Peyer's patch (tissue), 4 donors: ENCODE results near the gene FAM131C. TPM values are rescaled to one million over a fixed set of nuclear protein-coding genes. Genes with fewer than 3 reads are reported as not detected.
"Not testable (repeated sequence)": the region's sequence is repeated elsewhere in the genome, so short reads cannot be mapped to it uniquely, and the experiment has no call there.

Experiments used
- DNase-seq, 3 donors: peaks; one replicate each; pipeline ENCODE4 v3.0.0-alpha.2; 2017 to 2019
- H3K27ac ChIP-seq, 4 donors: fragments of 200-600 bp; sonication (generic); one replicate each; pipeline ENCODE4 v1.5.1; 2016 to 2019
- H3K27me3 ChIP-seq, 2 donors: fragments of 200-600 bp; sonication (generic); one replicate each; pipeline ENCODE4 v1.5.1; 2019
- H3K36me3 ChIP-seq, 3 donors: fragments of 200-600 bp; sonication (generic); one replicate each; pipeline ENCODE4 v1.5.1; 2016 to 2019
- H3K4me1 ChIP-seq, 4 donors: fragments of 200-600 bp; sonication (generic); one replicate each; pipeline ENCODE4 v1.5.1; 2016 to 2019
- H3K4me3 ChIP-seq, 4 donors: fragments of 200-600 bp; sonication (generic); 1 replicate in 3 of 4; 2 replicates in 1 of 4; pipeline ENCODE4 v1.5.1; 2016 to 2019; ENCODE audit warnings: mild to moderate bottlenecking in 1 of 4
- H3K9me3 ChIP-seq, 4 donors: fragments of 200-600 bp; sonication (generic); one replicate each; pipeline ENCODE4 v1.5.1; 2016 to 2019; ENCODE audit warnings: mild to moderate bottlenecking in 1 of 4
- POLR2A ChIP-seq, 2 donors: fragments of 450-650 bp; IDR thresholded peaks; one replicate each; pipeline ENCODE4 v1.5.1; 2017; ENCODE audit warnings: antibody characterized with exemption in 2 of 2, mild to moderate bottlenecking in 2 of 2, moderate library complexity in 2 of 2
- total RNA-seq, 4 donors: library from RNA; depleted of rRNA; stranded (reverse); fragments of >200 nt; gene quantifications; one replicate each; pipeline ENCODE4 v1.1.0, GENCODE V29; 2016
- TF ChIP-seq, protein P1 (sequence below), 6 experiments: fragments of 450-650 bp in 4 of 6; fragments of 200-600 bp in 2 of 6; sonication (generic) in 1 of 6; IDR thresholded peaks; one replicate each; pipeline ENCODE4 v1.5.1; 2017 to 2019; ENCODE audit warnings: antibody characterized with exemption in 6 of 6, mild to moderate bottlenecking in 3 of 6, moderate library complexity in 1 of 6

Gene FAM131C
- total RNA-seq, 4 donors from 2014 or later, result 0.80 to 3.5 (median 2.3) TPM; not detected in 1

DNA sequence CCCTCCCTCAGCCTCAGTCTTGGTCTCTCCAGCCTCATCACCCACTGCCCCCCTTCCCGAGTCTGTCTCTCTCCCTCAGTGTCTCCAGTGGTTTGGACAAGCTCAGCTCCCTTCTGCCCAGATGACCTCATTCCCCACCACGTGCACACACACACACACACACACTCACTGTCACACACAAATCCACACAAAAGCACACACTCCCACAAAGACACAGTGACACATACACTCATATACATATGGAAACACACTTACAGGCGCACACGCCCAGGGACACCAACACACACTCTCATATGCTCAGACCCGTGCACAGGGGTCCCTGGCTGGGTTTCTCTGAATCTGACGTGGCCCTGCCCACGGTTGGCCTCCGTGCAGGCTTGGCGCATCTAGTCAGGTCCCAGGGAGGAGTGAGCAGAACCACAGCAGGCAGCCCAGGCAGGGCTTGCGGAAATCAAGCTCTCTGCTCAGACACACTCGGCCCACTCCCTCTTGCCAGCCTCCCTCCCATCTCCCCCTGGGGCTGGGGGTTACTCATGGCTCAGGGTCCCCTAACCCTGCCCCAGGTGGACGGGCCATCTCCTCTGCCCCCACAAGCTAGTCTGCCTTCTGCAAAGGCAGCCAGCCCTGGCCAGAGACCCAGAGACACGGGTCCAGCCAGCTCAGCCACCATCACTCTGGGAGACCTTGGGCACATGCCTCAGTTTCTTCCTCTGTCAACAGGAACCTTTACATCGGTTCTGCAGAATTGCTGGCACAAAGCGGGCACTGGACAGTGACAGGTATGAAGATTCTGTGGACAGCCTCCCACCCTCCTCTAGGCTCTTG is 38.5 kb upstream of the FAM131C start:
- H3K9me3 ChIP-seq, result peaks cover 0 to 11% (median 2%) of the 10 kb centered on the region in 4 donors
- no peak overlapping the region for H3K4me3 ChIP-seq
- H3K36me3 ChIP-seq, result no peaks in the 10 kb centered on the region
- TF ChIP-seq, protein P1, sequence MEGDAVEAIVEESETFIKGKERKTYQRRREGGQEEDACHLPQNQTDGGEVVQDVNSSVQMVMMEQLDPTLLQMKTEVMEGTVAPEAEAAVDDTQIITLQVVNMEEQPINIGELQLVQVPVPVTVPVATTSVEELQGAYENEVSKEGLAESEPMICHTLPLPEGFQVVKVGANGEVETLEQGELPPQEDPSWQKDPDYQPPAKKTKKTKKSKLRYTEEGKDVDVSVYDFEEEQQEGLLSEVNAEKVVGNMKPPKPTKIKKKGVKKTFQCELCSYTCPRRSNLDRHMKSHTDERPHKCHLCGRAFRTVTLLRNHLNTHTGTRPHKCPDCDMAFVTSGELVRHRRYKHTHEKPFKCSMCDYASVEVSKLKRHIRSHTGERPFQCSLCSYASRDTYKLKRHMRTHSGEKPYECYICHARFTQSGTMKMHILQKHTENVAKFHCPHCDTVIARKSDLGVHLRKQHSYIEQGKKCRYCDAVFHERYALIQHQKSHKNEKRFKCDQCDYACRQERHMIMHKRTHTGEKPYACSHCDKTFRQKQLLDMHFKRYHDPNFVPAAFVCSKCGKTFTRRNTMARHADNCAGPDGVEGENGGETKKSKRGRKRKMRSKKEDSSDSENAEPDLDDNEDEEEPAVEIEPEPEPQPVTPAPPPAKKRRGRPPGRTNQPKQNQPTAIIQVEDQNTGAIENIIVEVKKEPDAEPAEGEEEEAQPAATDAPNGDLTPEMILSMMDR (IDR thresholded peaks at IDR 0.05), result no peak
- TF ChIP-seq POLR2A (IDR thresholded peaks at IDR 0.05), result no peak
- DNase-seq, result peak in 1 of 3 donors; percentile 43
- H3K27me3 ChIP-seq, result no peaks in the 10 kb centered on the region
- no peak overlapping the region for H3K27ac ChIP-seq
- no peaks in the 10 kb centered on the region for H3K4me1 ChIP-seq

- no peaks in the 10 kb centered on the region for H3K27me3 ChIP-seq
- H3K4me3 ChIP-seq, result no peak overlapping the region
- peaks cover 0 to 11% (median 2%) of the 10 kb centered on the region in 4 donors for H3K9me3 ChIP-seq
- TF ChIP-seq, protein P1 (IDR thresholded peaks at IDR 0.05), result no peak
- TF ChIP-seq POLR2A (IDR thresholded peaks at IDR 0.05), result no peak
- peak in 1 of 3 donors; percentile 13 for DNase-seq
- no peak overlapping the region for H3K27ac ChIP-seq
- H3K36me3 ChIP-seq, result no peaks in the 10 kb centered on the region
- H3K4me1 ChIP-seq, result no peaks in the 10 kb centered on the region
Measured at GRCh38 chr1:16110884-16111283, 37.4 kb upstream of the FAM131C start.

- H3K27ac ChIP-seq, result no peak overlapping the region
- H3K4me1 ChIP-seq, result no peaks in the 10 kb centered on the region
- no peaks in the 10 kb centered on the region for H3K27me3 ChIP-seq
- H3K36me3 ChIP-seq, result no peaks in the 10 kb centered on the region
- no peak for TF ChIP-seq POLR2A (IDR thresholded peaks at IDR 0.05)
- TF ChIP-seq, protein P1 (IDR thresholded peaks at IDR 0.05), result no peak
- H3K9me3 ChIP-seq, result peaks cover 0 to 11% (median 2%) of the 10 kb centered on the region in 4 donors
- no peak overlapping the region for H3K4me3 ChIP-seq
- peak in 1 of 3 donors; percentile 13 for DNase-seq
Measured at GRCh38 chr1:16110456-16110855, 37.0 kb upstream of the FAM131C start.

- Histone ChIP-seq H3K4me3 (no peak overlapping the region), H3K9me3 (peaks cover 0 to 11% (median 2%) of the 10 kb centered on the region in 4 donors), H3K36me3 (no peaks in the 10 kb centered on the region), H3K4me1 (no peaks in the 10 kb centered on the region), H3K27ac (no peak overlapping the region), H3K27me3 (no peaks in the 10 kb centered on the region)
- peak in 1 of 3 donors; percentile 24 for DNase-seq
- TF ChIP-seq, protein P1 (IDR thresholded peaks at IDR 0.05), result no peak
- no peak for TF ChIP-seq POLR2A (IDR thresholded peaks at IDR 0.05)
Measured at GRCh38 chr1:16109571-16109970, 36.1 kb upstream of the FAM131C start.

- not testable (repeated sequence) for H3K4me1 ChIP-seq, DNase-seq, H3K27me3 ChIP-seq, H3K4me3 ChIP-seq, H3K27ac ChIP-seq, H3K36me3 ChIP-seq
- H3K9me3 ChIP-seq, result peaks cover 0 to 11% (median 2%) of the 10 kb centered on the region in 4 donors
Measured at GRCh38 chr1:16107039-16107438, 33.6 kb upstream of the FAM131C start.

- TF ChIP-seq, protein P1 (IDR thresholded peaks at IDR 0.05), result no peak
- TF ChIP-seq POLR2A (IDR thresholded peaks at IDR 0.05), result no peak
- no peaks in the 10 kb centered on the region for H3K9me3 ChIP-seq
- H3K27me3 ChIP-seq, result no peaks in the 10 kb centered on the region
- no peaks in the 10 kb centered on the region for H3K4me1 ChIP-seq
- H3K27ac ChIP-seq, result no peak overlapping the region
- H3K36me3 ChIP-seq, result no peaks in the 10 kb centered on the region
- no peak overlapping the region for H3K4me3 ChIP-seq
- DNase-seq, result no peak
Measured at GRCh38 chr1:16101623-16102022, 28.2 kb upstream of the FAM131C start.
